Measurements from ENCODE around the gene APOL3. TPM values are rescaled to one million over a fixed set of nuclear protein-coding genes. Genes with fewer than 3 reads are reported as not detected.

The APOL3 gene
- total and polyA plus RNA-seq, 2 of the 13 experiments (the other 11 are each of a cell fraction or from before 2014, with no cell fraction given): 3.8 to 5.4 TPM

- TF ChIP-seq ZSCAN29 (CRISPR knock-in tag; conservative IDR thresholded peaks at IDR 0.05): no peak
- no peak for TF ChIP-seq ZNF180 (CRISPR knock-in tag; IDR thresholded peaks at IDR 0.05; ENCODE audit: borderline replicate concordance, low read depth)
- TF ChIP-seq STAT6 (CRISPR knock-in tag; IDR thresholded peaks at IDR 0.05; ENCODE audit: borderline replicate concordance): no peak
- TF ChIP-seq HNF1A (IDR thresholded peaks at IDR 0.05; ENCODE audit: low read depth): no peak
- TF ChIP-seq HNF1A (CRISPR knock-in tag; IDR thresholded peaks at IDR 0.05; ENCODE audit: borderline replicate concordance): no peak
- TF ChIP-seq ATF2 (CRISPR knock-in tag; IDR thresholded peaks at IDR 0.05): no peak
- no peak for TF ChIP-seq XBP1 (CRISPR knock-in tag; IDR thresholded peaks at IDR 0.05)
- TF ChIP-seq CBX5 (CRISPR knock-in tag; IDR thresholded peaks at IDR 0.05; ENCODE audit: borderline replicate concordance): no peak
- TF ChIP-seq ZBTB3 (CRISPR knock-in tag; IDR thresholded peaks at IDR 0.05; ENCODE audit: borderline replicate concordance, low read depth): no peak
- no peak for TF ChIP-seq BCL3 (CRISPR knock-in tag; IDR thresholded peaks at IDR 0.05)
- no peak for TF ChIP-seq WIZ (CRISPR knock-in tag; IDR thresholded peaks at IDR 0.05)
- TF ChIP-seq MEF2D (CRISPR knock-in tag; IDR thresholded peaks at IDR 0.05): no peak
- TF ChIP-seq ZNF580 (CRISPR knock-in tag; IDR thresholded peaks at IDR 0.05; ENCODE audit: borderline replicate concordance, low read depth): no peak
- TF ChIP-seq ISL2 (CRISPR knock-in tag; IDR thresholded peaks at IDR 0.05): 0 out of 2 replicates have a peak, but pooled peaks have one; percentile 19
- no peak for TF ChIP-seq ZNF235 (CRISPR knock-in tag; IDR thresholded peaks at IDR 0.05; ENCODE audit: borderline replicate concordance)
- no peak for TF ChIP-seq ZNF790 (CRISPR knock-in tag; IDR thresholded peaks at IDR 0.05; ENCODE audit: borderline replicate concordance)
- TF ChIP-seq TBX3 (IDR thresholded peaks at IDR 0.05; ENCODE audit: borderline replicate concordance): peak; percentile 32; the same call in 1 of the 2 replicates
- no peak for TF ChIP-seq TMF1 (CRISPR knock-in tag; IDR thresholded peaks at IDR 0.05; ENCODE audit: low read depth)
- TF ChIP-seq ZNF207 (IDR thresholded peaks at IDR 0.05; ENCODE audit: borderline replicate concordance): no peak
- TF ChIP-seq ZNF552 (CRISPR knock-in tag; IDR thresholded peaks at IDR 0.05; ENCODE audit: borderline replicate concordance): no peak
- no peak for TF ChIP-seq ARNT (IDR thresholded peaks at IDR 0.05)
- no peak for TF ChIP-seq FOXJ3 (CRISPR knock-in tag; IDR thresholded peaks at IDR 0.05; ENCODE audit: borderline replicate concordance)
Observed at GRCh38 chr22:36125434-36125833, 35.1 kb downstream of the APOL3 start (continued).

Data from HepG2 (cell line).